Caco-2 (cell line): ENCODE measurements around the gene PHACTR1. TPM values are rescaled to one million over a fixed set of nuclear protein-coding genes. Genes with fewer than 3 reads are reported as not detected.

Source experiments
- BruUV-seq: library from RNA; stranded (reverse); fragments of 400-500 nt; replicated peaks from 2 replicates; lab custom pipeline; 2021; lab: Mats Ljungman, UMichigan
- CTCF ChIA-PET: fragments of 300-600 bp; sonication (Branson Sonifier 250); formaldehyde crosslinking; loops from one replicate; lab custom pipeline; 2022; ENCODE audit warnings: antibody characterized with exemption; lab: Charles Lee
- POLR2A ChIA-PET: fragments of 300-600 bp; sonication (Branson Sonifier 250); formaldehyde crosslinking; loops from one replicate; lab custom pipeline; 2022; ENCODE audit warnings: antibody characterized with exemption; lab: Charles Lee
- DNase-seq, 2 experiments: peaks; one replicate each; pipeline versions ENCODE4 v3.0.0 to v3.0.0-alpha.2; 2020 to 2022
- H3K27me3 ChIP-seq: replicated peaks from 2 replicates; pipeline ENCODE4 v1.6.0; 2011; ENCODE audit warnings: low read length; ENCODE audit not compliant: control insufficient read depth, insufficient read depth
- H3K36me3 ChIP-seq: 2 replicates; pipeline ENCODE4 v1.5.1; 2011; ENCODE audit warnings: low read length; ENCODE audit not compliant: control insufficient read depth, insufficient read depth
- H3K4me1 ChIP-seq: fragments of 250-450 bp; sonication (Bioruptor Pico); 2 replicates; pipeline ENCODE4 v1.5.1; 2020; ENCODE audit warnings: mild to moderate bottlenecking
- H3K4me3 ChIP-seq: 2 replicates; pipeline ENCODE4 v1.5.1; 2011; ENCODE audit warnings: low read depth, mild to moderate bottlenecking, control low read depth, low read length
- H3K9me3 ChIP-seq: fragments of 250-450 bp; sonication (Bioruptor Pico); 2 replicates; pipeline ENCODE4 v1.5.1; 2020; ENCODE audit warnings: mild to moderate bottlenecking, moderate library complexity
- H3K27ac Mint-ChIP-seq: one replicate; pipeline ENCODE4 v1.8.0; 2022; ENCODE audit warnings: mixed read lengths; ENCODE audit not compliant: unreplicated experiment
- H3K27me3 Mint-ChIP-seq: one replicate; pipeline ENCODE4 v1.8.0; 2022; ENCODE audit warnings: mixed read lengths; ENCODE audit not compliant: insufficient read depth, unreplicated experiment
- H3K36me3 Mint-ChIP-seq: one replicate; pipeline ENCODE4 v1.8.0; 2022; ENCODE audit warnings: mild to moderate bottlenecking, mixed read lengths; ENCODE audit not compliant: insufficient read depth, unreplicated experiment
- H3K4me1 Mint-ChIP-seq: one replicate; pipeline ENCODE4 v1.8.0; 2022; ENCODE audit warnings: low read depth, mixed read lengths; ENCODE audit not compliant: unreplicated experiment
- H3K4me3 Mint-ChIP-seq: one replicate; pipeline ENCODE4 v1.8.0; 2022; ENCODE audit warnings: mild to moderate bottlenecking, moderate library complexity, mixed read lengths; ENCODE audit not compliant: unreplicated experiment
- H3K9me3 Mint-ChIP-seq: one replicate; pipeline ENCODE4 v1.8.0; 2022; ENCODE audit warnings: mixed read lengths; ENCODE audit not compliant: unreplicated experiment
- CTCF ChIP-seq, 2 experiments: fragments of 200-600 bp in 1 of 2; IDR thresholded peaks; 1 replicate in 1 of 2; 2 replicates in 1 of 2; pipeline versions ENCODE4 v1.5.1 to v1.8.0; 2011 to 2022; ENCODE audit warnings: antibody characterized with exemption in 1 of 2, control low read depth in 1 of 2, inconsistent platforms in 1 of 2, low read depth in 1 of 2, low read length in 1 of 2, mild to moderate bottlenecking in 1 of 2, moderate library complexity in 1 of 2; ENCODE audit not compliant: insufficient read depth in 1 of 2, severe bottlenecking in 1 of 2, unreplicated experiment in 1 of 2
- intact Hi-C: fragments of 100-400 bp; cut with micrococcal nuclease; formaldehyde crosslinking; loops from one replicate; pipeline ENCODE4 v1.10.0; 2022; ENCODE audit not compliant: unreplicated experiment
- total RNA-seq: library from RNA; stranded (reverse); gene quantifications from 2 replicates; pipeline ENCODE4 v1.2.3, GENCODE V29; 2022

PHACTR1 gene
- total RNA-seq, 1 experiment from 2014 or later = 0.41 TPM

GRCh38 chr6:12782136-12782535, 65.6 kb downstream of the PHACTR1 start:
- no TSS peak for BruUV-seq
- Histone ChIP-seq H3K27me3 (no peaks in the 10 kb centered on the region; the same call in 1 of the 2 replicates), H3K4me3 (no peak overlapping the region), H3K36me3 (no peaks in the 10 kb centered on the region), H3K4me1 (no peaks in the 10 kb centered on the region), H3K9me3 (no peaks in the 10 kb centered on the region)
- ChIA-PET CTCF (no interaction called here), POLR2A (no interaction called here)
- TF ChIP-seq CTCF (IDR thresholded peaks at IDR 0.05; ENCODE audit: insufficient read depth in 1 of 2, low read depth in 1 of 2, low read length in 1 of 2, severe bottlenecking in 1 of 2, unreplicated experiment in 1 of 2) = no peak
- no peak overlapping the region for H3K27ac Mint-ChIP-seq
- H3K4me3 Mint-ChIP-seq = no peak overlapping the region
- H3K4me1 Mint-ChIP-seq = no peaks in the 10 kb centered on the region
- H3K27me3 Mint-ChIP-seq = peaks cover 6% of the 10 kb centered on the region
- intact Hi-C loops = no loop called here
- H3K36me3 Mint-ChIP-seq = no peaks in the 10 kb centered on the region
- H3K9me3 Mint-ChIP-seq = no peaks in the 10 kb centered on the region
- DNase-seq = no peak

- H3K4me3 Mint-ChIP-seq = no peak overlapping the region
- no peaks in the 10 kb centered on the region for H3K36me3 Mint-ChIP-seq
- H3K27me3 Mint-ChIP-seq = peaks cover 11% of the 10 kb centered on the region
- H3K9me3 Mint-ChIP-seq = no peaks in the 10 kb centered on the region
- no peaks in the 10 kb centered on the region for H3K4me1 ChIP-seq
- no peaks in the 10 kb centered on the region for H3K4me1 Mint-ChIP-seq
- no peak overlapping the region for H3K4me3 ChIP-seq
- no peak for DNase-seq
- H3K36me3 ChIP-seq = no peaks in the 10 kb centered on the region
- BruUV-seq = no TSS peak
- CTCF ChIA-PET = no interaction called here
- intact Hi-C loops = no loop called here
- no peaks in the 10 kb centered on the region; the same call in 1 of the 2 replicates for H3K27me3 ChIP-seq
- no peak overlapping the region for H3K27ac Mint-ChIP-seq
- no peaks in the 10 kb centered on the region for H3K9me3 ChIP-seq
- no peak for TF ChIP-seq CTCF (IDR thresholded peaks at IDR 0.05; ENCODE audit: insufficient read depth in 1 of 2, low read depth in 1 of 2, low read length in 1 of 2, severe bottlenecking in 1 of 2, unreplicated experiment in 1 of 2)
- POLR2A ChIA-PET = no interaction called here
Observed at GRCh38 chr6:12785301-12785700, 68.7 kb downstream of the PHACTR1 start.

GRCh38 chr6:12785921-12786320, 69.4 kb downstream of the PHACTR1 start:
- Histone ChIP-seq H3K4me3 (no peak overlapping the region), H3K4me1 (no peaks in the 10 kb centered on the region), H3K36me3 (no peaks in the 10 kb centered on the region), H3K27me3 (no peaks in the 10 kb centered on the region), H3K9me3 (no peaks in the 10 kb centered on the region)
- Mint-ChIP-seq H3K36me3 (no peaks in the 10 kb centered on the region), H3K27ac (no peak overlapping the region), H3K4me1 (no peaks in the 10 kb centered on the region), H3K9me3 (no peaks in the 10 kb centered on the region), H3K4me3 (no peak overlapping the region), H3K27me3 (peaks cover 14% of the 10 kb centered on the region)
- ChIA-PET POLR2A (no interaction called here), CTCF (no interaction called here)
- no TSS peak for BruUV-seq
- no peak for DNase-seq
- intact Hi-C loops = no loop called here
- no peak for TF ChIP-seq CTCF (IDR thresholded peaks at IDR 0.05; ENCODE audit: insufficient read depth in 1 of 2, low read depth in 1 of 2, low read length in 1 of 2, severe bottlenecking in 1 of 2, unreplicated experiment in 1 of 2)
